GM18519 (cell line): ENCODE data around the gene OTC.

Source experiments
- ATAC-seq: cut with Tn5 transposase; IDR thresholded peaks from one replicate; pipeline ENCODE4 v1.9.1; 2021; ENCODE audit warnings: mild to moderate bottlenecking, moderate library complexity; ENCODE audit not compliant: unreplicated experiment, low FRiP score

The OTC gene

DNA sequence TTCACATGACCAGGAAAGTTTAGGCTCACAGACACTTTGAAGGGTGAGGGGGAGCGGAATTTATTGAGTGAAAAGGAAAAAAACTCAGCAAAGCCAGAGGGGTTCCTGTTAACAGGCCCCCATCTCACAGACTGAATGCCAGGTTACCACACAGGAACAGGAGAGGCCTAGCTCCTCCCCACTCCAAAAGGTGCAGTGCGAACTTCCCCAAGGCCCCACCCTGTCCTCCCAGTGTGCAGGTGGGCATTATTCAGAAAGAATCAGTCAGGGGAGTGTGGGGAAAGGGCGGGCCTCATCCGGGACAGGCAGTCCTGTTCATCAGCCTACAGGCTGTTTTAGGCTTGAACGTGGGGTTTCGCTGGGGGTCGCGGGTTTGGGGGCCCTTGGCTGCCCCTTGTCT is 4.0 kb downstream of the OTC start:
- no peak for ATAC-seq

DNA sequence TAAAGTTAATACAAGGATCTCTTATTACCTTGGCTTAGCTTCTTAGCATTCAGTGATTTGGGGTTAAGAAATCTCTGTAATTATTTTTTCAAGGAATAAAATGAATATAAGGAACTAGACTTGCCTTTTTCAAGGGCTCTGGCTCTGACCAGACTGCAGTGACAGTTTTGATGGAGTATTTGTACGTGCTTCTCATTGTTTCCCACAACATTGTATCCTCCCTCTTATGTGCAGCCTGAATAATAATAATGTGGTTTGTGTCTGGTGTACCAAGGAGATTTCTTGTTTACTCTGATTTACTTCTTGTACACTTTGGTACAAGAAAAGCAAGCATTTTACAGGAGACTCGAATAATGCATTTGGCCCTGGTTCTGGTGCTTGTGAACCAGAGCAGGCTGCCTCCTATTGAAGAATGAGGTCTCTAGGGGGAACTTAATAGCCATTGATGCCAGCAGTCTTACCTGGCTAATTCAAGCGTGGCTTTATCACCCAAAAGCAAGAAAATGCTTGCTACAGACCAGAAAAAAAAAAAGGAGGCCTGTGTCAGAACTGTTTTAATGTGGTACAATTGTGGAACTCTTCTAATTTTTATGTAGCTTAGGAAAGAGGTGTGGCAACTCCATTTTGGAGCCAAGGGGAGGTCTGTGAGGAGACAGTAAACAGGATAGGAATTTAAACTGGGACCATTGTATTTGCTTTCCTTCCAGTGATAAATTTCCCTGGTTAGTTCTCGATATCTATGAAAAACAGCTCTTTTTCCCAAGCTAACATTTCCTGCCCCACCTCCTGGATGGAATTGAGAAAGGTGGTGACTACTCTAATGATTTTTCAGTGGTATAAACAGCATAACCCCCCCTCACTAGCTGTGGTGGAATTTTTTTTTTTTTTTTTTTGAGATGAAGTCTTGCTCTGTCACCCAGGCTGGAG is 5.6 kb downstream of the OTC start:
- no peak for ATAC-seq

DNA sequence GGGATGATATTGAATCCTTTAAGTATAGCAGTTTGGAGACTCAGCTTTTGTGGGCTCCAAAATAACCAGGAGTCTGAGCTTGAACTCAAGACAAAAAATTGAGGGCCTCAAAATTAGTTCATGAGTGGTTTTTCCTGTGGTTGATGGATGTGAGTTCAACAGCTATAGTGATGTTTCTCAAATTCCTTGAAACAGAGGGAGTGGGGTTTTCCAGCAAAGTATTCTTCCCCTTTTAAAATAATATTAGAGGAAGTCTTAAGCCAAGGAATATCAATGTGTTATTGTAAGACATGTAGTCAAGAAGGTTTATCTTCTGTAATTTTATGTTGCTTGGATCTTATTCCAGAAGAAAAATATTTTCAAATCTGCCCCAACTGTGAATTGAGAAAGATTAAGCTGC is 10.6 kb downstream of the OTC start:
- no peak for ATAC-seq

DNA sequence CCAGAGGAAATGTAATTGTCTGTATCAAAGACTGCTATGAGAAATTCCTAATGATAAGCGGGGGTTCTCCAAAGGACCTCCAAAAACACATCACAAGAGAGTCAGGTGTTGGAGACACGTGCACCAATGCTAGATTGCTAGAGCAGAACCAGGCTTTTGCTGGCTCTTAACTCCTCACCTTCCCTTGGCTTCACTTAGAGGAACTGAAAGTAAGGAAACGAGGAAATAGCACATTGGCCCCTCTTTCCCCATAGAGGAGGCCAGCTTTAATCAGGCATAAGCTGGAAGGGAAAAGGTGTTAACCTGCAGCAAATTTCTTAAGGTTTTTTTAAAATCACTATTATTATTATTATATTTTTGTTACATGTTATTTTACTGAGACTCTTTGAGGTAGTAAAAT is 13.6 kb downstream of the OTC start:
- ATAC-seq = no peak

DNA sequence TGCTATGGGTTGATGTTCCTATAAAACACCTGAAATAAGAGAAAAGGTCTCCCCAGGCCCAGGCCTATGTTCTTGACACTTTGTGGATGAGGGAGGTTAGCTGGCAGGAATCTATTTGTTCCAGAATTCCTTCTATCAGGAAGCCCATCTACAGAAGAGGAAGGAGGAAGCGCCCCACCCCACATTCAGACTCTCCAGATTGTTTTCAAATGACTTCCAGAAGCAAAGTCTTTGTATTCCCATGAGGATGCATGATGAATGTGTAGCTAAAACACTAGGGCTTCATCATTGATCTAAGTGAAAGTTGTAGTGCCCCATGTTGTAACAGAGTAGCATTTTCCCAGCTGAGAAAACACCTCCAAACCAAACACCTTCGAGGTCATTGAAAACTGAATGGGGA is 16.4 kb downstream of the OTC start:
- ATAC-seq = no peak

DNA sequence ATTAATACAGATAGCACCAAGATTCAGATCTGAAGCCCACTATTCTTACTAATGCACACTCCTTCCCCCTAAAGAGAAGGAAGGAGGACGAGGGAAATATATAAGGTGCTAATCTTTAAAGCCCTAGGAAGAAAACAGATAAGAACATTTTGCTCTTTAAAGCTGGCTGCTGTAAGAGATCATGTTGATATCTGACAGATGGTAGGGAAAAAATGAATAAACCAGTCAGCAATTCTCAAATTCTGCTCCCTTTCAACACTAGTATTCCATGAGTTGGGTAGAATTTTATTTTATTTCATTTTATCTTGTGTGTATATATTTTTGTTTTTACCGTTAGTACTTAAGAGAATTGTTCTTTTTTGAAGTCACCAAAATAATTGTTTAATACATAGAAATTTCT is 19.2 kb downstream of the OTC start:
- ATAC-seq = no peak

DNA sequence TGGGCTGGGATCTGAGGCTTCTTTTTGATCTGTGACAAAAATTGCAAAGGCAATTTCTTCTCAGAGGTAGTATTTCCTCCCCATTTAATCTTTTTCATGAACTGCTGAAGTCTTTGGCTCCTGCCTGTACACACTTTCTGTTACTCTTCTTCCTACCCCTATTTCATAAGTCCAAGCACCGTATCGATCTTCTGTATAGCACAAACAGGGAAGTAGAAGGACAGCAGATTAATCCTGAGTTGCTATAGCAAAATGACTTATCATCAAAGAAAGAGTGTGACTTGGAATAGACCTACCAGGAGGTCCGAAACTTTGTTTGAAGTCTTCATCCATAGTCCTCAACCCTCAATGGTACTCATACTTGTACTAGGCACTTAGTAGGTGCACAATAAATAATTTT is 22.0 kb downstream of the OTC start:
- no peak for ATAC-seq

DNA sequence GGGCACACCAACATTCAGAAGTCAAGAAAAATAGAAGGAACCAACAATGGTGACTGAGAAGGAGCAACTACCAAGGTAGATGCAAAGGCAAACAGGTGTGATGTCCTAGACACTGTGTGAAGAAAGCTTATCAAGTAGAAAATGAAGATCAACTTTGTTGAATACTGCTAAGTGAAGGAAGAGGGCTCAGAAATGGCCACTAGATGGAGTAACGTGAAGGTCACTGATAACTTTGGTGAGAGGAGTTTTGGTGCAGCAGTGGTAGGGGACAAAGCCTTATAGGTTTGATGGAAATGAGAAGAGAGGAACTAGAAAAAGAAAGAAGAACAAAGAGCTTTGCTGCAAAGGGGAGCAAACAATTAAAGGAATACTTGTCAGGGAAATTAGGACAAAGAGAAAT is 23.5 kb downstream of the OTC start:
- no peak for ATAC-seq

DNA sequence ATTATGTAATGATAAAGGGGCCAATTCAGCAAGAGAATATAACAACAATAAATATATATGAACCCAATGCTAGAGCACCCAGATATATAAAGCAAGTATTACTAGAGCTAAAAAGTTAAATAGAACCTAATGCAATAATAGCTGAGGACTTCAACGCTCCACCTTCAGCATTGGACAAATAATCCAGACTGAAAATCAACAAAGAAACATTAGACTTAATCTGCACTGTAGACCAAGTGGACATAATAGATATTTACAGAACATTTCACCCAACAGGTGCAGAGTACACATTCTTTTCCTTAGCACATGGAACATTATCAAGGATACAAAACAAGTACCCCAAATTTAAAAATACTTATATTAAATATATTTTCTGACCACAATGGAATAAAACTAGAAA is 24.3 kb downstream of the OTC start:
- no peak for ATAC-seq

DNA sequence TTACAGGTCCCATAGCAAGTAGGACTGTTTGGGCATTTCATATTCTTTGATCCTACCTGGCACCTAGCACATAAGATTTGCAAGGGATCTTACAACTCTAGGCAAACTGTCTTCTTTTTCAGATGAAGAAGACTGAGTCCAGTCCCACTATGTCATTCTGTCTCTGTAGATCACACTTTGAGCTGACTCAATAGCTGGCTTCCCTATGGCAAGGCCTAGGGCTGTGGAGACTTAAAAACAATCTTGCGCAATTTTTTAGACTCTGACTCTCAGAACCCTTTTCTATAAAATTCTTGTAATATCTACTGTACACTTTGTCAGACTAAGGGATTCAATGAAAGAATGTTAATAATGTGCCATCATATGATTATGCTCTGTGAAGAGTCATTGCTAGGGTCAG is 26.7 kb downstream of the OTC start:
- no peak for ATAC-seq

DNA sequence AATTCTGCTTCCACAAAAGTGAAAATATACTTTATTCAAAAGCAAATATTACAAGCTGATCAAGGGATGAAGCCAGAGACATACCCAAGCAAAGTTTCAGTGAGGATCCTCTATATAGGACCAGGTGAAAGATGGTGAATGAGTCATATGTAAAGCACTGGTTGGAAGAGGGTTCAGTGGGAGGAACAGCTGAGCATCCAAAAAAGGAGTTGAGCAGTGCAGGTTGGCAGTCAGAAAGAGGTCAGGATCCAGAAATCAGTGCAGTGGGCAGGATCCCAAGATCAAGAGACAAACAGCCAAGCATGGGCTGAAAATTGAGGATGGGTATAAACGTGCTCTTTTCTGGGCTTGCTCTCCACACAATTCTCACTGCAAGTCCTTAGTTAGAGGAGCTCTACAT is 30.3 kb downstream of the OTC start:
- no peak for ATAC-seq

DNA sequence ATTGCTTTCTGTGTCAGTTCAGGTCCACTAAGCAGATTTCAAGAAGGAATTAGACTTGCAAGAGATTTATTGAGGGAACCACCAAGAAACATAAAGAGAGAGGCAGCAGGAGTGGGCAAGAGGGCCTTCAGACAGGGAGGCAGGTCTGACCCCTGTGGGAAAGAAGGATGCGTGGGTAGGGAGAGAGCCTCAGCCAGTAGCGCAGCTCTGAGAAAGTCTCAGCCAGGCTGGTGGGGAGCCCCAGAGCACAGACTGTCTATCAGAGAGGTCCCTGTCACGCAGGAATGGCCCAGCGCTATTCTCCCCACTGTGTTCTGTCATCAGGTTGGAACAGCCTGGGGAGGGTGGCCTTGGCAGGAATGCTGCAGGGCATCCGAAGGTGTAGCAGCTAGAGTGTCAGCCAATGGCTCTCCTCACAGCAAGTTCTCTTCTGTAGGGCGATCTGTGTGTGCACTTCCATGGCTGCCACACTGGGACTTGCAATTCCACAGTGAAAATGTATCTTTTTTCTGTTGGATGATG is 48.0 kb downstream of the OTC start:
- no peak for ATAC-seq

DNA sequence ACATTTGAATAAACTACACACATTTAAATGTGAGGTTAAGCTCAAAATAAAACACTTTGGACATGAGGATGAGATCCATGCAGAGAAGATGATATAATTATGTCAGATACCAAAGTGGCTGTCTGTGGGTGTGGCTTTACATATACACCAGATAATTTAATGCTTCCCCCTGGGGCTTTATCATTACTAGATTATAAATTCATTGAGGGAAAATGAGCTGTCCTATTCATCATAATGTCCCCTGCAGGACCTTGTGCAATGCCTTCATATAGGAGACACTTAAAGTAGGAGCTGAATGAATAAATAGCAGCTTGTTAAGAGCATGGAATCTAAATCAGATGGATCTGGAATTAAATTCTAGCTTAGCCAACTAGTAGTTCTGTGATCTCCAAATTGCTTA is 49.7 kb downstream of the OTC start:
- ATAC-seq = no peak

DNA sequence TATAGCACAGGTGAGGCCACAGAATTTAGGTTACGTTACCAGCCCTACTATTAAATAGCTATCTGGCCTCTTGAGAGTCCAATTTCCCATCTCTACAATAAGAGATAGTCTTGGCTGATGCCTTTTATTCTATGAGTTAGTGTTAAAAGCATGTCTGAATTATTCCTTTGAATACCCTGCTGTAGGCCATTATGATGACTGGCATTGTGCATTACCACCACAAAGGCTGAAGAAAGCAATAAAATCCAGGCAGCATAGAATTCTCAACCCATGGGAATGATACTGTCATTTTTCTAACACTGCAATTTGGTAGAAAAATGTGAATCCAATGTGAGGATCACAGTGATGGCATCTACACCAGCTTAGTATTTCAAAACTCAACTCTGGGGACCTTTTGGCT is 51.4 kb downstream of the OTC start:
- no peak for ATAC-seq

DNA sequence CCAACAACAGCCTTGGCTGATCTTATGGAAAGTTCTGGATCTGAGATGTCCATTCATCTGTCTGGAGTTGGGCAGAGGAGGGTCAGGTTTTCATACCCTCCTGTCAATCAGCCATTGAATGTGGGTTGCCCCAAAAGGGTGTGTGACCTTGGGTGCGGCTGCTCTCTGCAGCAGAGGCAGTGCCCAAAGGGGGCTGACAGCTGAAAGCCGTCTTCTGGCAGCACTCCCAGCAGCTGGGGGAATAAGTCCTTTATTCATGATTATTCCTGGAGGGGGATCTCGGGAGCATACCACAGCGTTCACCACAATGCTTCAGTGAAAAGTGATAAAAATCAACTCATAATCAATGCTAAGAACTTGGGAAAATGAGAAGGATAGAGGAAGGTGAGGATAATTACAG is 54.7 kb downstream of the OTC start:
- no peak for ATAC-seq

DNA sequence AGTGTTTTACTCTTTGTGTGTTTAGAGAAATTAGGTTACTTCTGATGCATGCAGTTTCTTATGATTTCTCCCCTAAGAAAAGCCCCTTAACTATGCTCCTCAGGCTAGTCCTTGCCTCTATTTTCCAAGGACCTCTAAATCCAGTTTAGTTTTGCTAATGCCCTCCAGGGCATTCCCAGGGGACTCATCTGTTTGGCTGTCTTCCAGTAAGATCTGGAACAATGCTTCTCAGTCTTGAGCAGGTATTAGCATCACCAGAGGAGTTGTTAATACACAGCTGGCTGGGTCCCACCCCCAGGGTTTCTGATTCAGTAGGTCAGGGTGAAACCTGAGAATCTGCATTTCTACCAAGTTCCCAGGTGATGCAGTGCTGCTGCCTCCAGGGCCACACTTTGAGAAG is 56.9 kb downstream of the OTC start:
- ATAC-seq = no peak

DNA sequence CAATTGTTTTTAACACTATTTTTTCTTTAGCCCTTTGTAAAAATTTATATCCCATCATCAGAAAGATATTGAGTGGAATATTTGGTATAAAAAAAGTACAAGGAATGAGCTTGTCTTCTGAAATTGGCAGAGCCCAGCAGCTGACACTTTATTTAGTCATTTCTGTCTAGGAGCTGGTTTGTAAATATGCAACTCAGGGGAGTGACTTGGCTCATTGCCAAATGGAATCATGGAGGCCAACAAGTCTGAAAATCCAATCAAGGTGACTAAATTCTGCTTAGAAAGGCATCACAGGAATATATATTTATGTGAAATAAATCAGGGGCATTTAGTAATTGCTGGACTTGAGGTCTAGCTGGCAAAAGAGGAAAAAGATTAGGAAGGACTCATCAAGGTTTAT is 74.4 kb downstream of the OTC start:
- ATAC-seq = no peak

DNA sequence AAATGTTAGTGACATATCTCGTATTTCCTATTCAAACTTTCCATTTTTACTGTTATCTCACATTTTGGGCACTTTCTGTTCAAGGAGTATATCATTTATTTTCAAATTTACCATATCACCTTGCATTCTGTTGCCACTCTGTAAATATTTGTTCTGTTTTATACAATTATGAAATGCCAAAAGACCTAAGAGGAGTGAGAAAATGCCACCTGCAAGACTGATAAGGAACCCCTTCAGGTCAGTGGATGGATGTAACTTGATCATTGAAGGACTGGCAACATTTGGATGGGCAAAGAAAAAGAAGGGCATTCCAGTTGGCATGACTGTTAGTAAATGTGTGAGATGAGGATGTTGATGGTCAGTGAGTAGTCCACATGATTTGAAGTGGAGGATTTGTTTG is 79.1 kb downstream of the OTC start:
- no peak for ATAC-seq

DNA sequence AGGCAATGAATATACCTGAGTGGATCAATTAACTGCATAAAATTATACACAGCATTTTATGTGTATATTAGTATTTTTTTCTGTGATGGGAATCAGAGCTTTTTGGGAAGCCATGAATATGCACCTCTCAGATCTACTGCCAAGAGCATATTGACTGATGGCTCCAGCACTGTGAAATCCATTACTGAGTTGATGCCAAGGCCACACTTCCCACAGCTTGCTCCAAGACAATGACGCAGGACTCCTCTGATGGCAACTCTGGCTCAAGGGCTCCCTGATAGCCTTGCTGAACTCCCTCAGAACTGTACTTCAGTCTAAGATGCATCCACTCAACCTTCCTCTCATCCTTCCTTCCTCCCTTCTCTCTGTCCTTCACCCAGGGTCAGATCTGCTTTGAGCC is 82.7 kb downstream of the OTC start:
- ATAC-seq = no peak

DNA sequence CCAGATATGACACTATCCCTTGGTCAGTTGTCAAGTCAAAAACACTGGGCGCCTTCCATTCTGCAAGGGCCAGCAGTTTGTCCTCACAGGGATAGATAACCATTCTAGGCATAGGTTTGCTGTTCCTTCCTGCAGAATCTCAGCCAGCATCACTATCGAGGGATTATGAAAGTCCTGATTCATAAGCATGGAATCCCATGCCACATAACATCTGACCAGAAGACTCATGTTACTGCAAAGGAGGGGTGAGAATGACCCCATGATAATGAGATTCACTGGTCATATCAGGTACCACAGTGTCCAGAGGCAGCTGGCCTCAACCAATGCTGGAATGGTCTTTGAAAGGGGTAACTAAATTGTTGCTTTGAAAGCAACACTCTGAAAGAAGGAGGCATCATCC is 84.7 kb downstream of the OTC start:
- ATAC-seq = no peak

DNA sequence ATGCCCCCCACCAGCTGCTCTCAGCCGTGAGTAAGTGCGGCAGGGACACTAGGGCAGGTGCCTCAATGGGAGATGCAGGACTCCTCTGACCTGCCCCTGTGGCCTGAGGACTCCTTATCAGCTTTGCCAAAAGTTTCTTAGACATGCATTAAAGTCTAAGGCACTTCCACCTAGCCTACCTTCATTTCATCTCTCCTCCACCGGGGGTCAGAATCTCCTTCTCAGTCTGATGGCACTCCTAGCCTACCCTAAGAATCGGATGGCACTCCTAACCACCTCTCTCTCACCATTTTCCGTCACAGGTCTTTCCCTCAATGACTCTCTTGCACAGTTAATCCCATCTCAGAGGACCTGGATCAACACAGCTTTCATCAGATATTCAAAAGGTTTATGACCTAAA is 85.9 kb downstream of the OTC start:
- no peak for ATAC-seq

DNA sequence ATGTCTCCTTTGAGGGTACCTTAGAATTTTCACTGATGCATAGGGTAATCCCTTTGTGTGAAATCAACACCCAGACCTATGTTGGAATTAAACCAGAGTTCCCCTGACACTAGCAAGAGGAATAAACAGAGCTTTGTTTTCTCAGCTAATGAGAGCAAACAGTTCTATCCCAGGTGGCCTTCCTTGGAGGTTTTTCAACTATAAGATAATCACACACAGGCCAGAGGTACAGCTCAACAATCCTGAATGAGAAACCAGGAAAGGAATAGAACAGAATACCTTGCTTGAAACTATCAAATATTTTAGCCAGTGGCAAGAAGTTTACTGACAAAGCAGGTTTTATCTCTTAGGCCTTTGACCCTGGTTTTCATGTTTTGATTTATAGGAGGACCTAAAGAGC is 100.2 kb downstream of the OTC start:
- no peak for ATAC-seq

DNA sequence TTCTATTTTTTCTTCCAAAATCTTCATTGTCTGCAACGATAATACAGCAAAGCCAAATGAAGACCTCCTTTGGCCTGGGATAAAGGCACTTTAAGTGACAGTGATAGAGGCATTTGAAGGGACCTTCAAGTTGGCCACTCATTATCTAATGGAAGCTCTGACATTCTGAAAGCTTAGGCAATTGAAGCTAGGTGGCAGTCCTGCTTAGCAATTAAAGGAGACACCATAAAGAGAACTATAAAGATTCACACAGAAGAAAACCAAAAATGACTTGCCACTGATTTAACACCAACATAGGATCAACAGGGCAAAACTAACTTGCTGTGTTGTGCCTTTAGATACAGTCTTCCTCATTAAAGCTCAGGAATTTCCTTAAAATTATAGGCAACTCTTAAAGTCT is 105.7 kb downstream of the OTC start:
- ATAC-seq = no peak
